WTC11 (cell line): ENCODE results near the gene FEM1A. TPM values are rescaled to one million over a fixed set of nuclear protein-coding genes. Genes with fewer than 3 reads are reported as not detected.

ENCODE experiments used
- ATAC-seq: fragments of 200-7000 bp; cut with Tn5 transposase; 2 replicates; pipeline ENCODE4 v1.10.0; 2021; ENCODE audit warnings: mild to moderate bottlenecking, moderate library complexity
- CTCF ChIA-PET: fragments of 300-600 bp; sonication (Branson Sonifier 250); formaldehyde crosslinking; loops from one replicate; lab custom pipeline; 2021; ENCODE audit warnings: antibody characterized with exemption; lab: Charles Lee
- POLR2A ChIA-PET: fragments of 350-600 bp; sonication (Branson Sonifier 250); formaldehyde crosslinking; loops from one replicate; lab custom pipeline; 2021; ENCODE audit warnings: antibody characterized with exemption; lab: Charles Lee
- DNase-seq: peaks from one replicate; pipeline ENCODE4 v3.0.0; 2021; ENCODE audit warnings: low spot score
- H3K27ac Mint-ChIP-seq: 2 replicates; pipeline ENCODE4 v1.8.0; 2021; ENCODE audit warnings: mixed read lengths
- H3K27me3 Mint-ChIP-seq: 2 replicates; pipeline ENCODE4 v1.8.0; 2021; ENCODE audit warnings: low read depth, mild to moderate bottlenecking, moderate library complexity, mixed read lengths
- H3K36me3 Mint-ChIP-seq: 2 replicates; pipeline ENCODE4 v1.8.0; 2021; ENCODE audit warnings: mixed read lengths
- H3K4me1 Mint-ChIP-seq: 2 replicates; pipeline ENCODE4 v1.8.0; 2022; ENCODE audit warnings: mixed read lengths
- H3K4me3 Mint-ChIP-seq: 2 replicates; pipeline ENCODE4 v1.8.0; 2021; ENCODE audit warnings: mild to moderate bottlenecking, moderate library complexity, mixed read lengths
- H3K9me3 Mint-ChIP-seq: 2 replicates; pipeline ENCODE4 v1.8.0; 2021; ENCODE audit warnings: mixed read lengths
- AR ChIP-seq: fragments of 250-450 bp; sonication (Bioruptor Pico); IDR thresholded peaks from 2 replicates; pipeline ENCODE4 v1.9.0; 2021; ENCODE audit warnings: mild to moderate bottlenecking
- E2F1 ChIP-seq: sonication (generic); formaldehyde crosslinking; IDR thresholded peaks from 2 replicates; pipeline ENCODE4 v1.8.0; 2022; ENCODE audit warnings: mild to moderate bottlenecking, missing genetic modification reagents
- E2F4 ChIP-seq: sonication (generic); formaldehyde crosslinking; IDR thresholded peaks from 2 replicates; pipeline ENCODE4 v1.8.1; 2022; ENCODE audit warnings: low read depth, mild to moderate bottlenecking, moderate library complexity, missing genetic modification reagents, borderline replicate concordance
- ELF4 ChIP-seq: sonication (generic); formaldehyde crosslinking; IDR thresholded peaks from 2 replicates; pipeline ENCODE4 v1.8.1; 2022; ENCODE audit warnings: low read depth, mild to moderate bottlenecking, moderate library complexity, missing genetic modification reagents
- ESRRA ChIP-seq: sonication (generic); formaldehyde crosslinking; IDR thresholded peaks from 2 replicates; pipeline ENCODE4 v1.8.1; 2022; ENCODE audit warnings: mild to moderate bottlenecking, missing genetic modification reagents, borderline replicate concordance
- GTF2I ChIP-seq: fragments of 250-450 bp; sonication (Bioruptor Pico); conservative IDR thresholded peaks from 2 replicates; pipeline ENCODE4 v1.4.0; 2021; ENCODE audit warnings: mild to moderate bottlenecking
- HMGXB4 ChIP-seq: sonication (generic); formaldehyde crosslinking; IDR thresholded peaks from 2 replicates; pipeline ENCODE4 v1.8.1; 2023; ENCODE audit warnings: mild to moderate bottlenecking, moderate library complexity, missing genetic modification reagents
- IRF1 ChIP-seq: sonication (generic); formaldehyde crosslinking; IDR thresholded peaks from 2 replicates; pipeline ENCODE4 v1.8.0; 2023; ENCODE audit warnings: missing genetic modification reagents
- MAX ChIP-seq: sonication (generic); formaldehyde crosslinking; IDR thresholded peaks from 2 replicates; pipeline ENCODE4 v1.8.0; 2022; ENCODE audit warnings: mild to moderate bottlenecking, missing genetic modification reagents
- NFE2L1 ChIP-seq: sonication (generic); formaldehyde crosslinking; IDR thresholded peaks from 2 replicates; pipeline ENCODE4 v1.8.1; 2023; ENCODE audit warnings: missing genetic modification reagents
- NR1H2 ChIP-seq: sonication (generic); formaldehyde crosslinking; IDR thresholded peaks from 2 replicates; pipeline ENCODE4 v1.9.0; 2021; ENCODE audit warnings: mild to moderate bottlenecking, moderate library complexity, missing genetic modification reagents
- NR2C2 ChIP-seq: sonication (generic); formaldehyde crosslinking; IDR thresholded peaks from 2 replicates; pipeline ENCODE4 v1.8.0; 2022; ENCODE audit warnings: mild to moderate bottlenecking, missing genetic modification reagents
- PRDM15 ChIP-seq: sonication (generic); formaldehyde crosslinking; IDR thresholded peaks from 2 replicates; pipeline ENCODE4 v1.8.0; 2022; ENCODE audit warnings: missing genetic modification reagents
- TEAD1 ChIP-seq: sonication (generic); formaldehyde crosslinking; IDR thresholded peaks from 2 replicates; pipeline ENCODE4 v1.8.0; 2022; ENCODE audit warnings: mild to moderate bottlenecking, missing genetic modification reagents
- USF1 ChIP-seq: sonication (generic); formaldehyde crosslinking; IDR thresholded peaks from 2 replicates; pipeline ENCODE4 v1.8.0; 2022; ENCODE audit warnings: mild to moderate bottlenecking, missing genetic modification reagents
- ZBTB21 ChIP-seq: sonication (generic); formaldehyde crosslinking; IDR thresholded peaks from 2 replicates; pipeline ENCODE4 v1.8.1; 2023; ENCODE audit warnings: mild to moderate bottlenecking, missing genetic modification reagents, borderline replicate concordance
- ZNF219 ChIP-seq: sonication (generic); formaldehyde crosslinking; IDR thresholded peaks from 2 replicates; pipeline ENCODE4 v1.8.0; 2023; ENCODE audit warnings: missing genetic modification reagents, mild to moderate bottlenecking, borderline replicate concordance
- ZNF396 ChIP-seq: fragments of 250-450 bp; sonication (Bioruptor Pico); IDR thresholded peaks from 2 replicates; pipeline ENCODE4 v1.8.0; 2021; ENCODE audit warnings: mild to moderate bottlenecking, moderate library complexity, borderline replicate concordance
- ZNF416 ChIP-seq: fragments of 250-450 bp; sonication (Bioruptor Pico); IDR thresholded peaks from 2 replicates; pipeline ENCODE4 v1.9.0; 2021; ENCODE audit warnings: mild to moderate bottlenecking, inconsistent platforms
- total RNA-seq: library from RNA; stranded (reverse); gene quantifications from 3 replicates; pipeline ENCODE4 v1.2.3, GENCODE V29; 2021

FEM1A gene
- total RNA-seq, 1 experiment from 2014 or later: 15.7 TPM

- no peak for TF ChIP-seq AR (CRISPR knock-in tag)
- TF ChIP-seq HMGXB4 (CRISPR knock-in tag): no peak
- TF ChIP-seq E2F1 (CRISPR knock-in tag): no peak
- TF ChIP-seq ZNF416 (CRISPR knock-in tag): no peak
- TF ChIP-seq ELF4 (CRISPR knock-in tag): no peak
- no peak for TF ChIP-seq ZBTB21 (CRISPR knock-in tag)
- no peak for TF ChIP-seq NR2C2 (CRISPR knock-in tag)
- peak; percentile 50; the same call in 1 of the 2 replicates for TF ChIP-seq TEAD1 (CRISPR knock-in tag)
- TF ChIP-seq ZNF219 (CRISPR knock-in tag): no peak
- TF ChIP-seq MAX: 0 out of 2 replicates have a peak, but pooled peaks have one; percentile 22
- no peak for TF ChIP-seq NR1H2 (CRISPR knock-in tag)
- TF ChIP-seq, all 79 proteins: peak for 2
Measured at GRCh38 chr19:4742723-4743646, 48.5 kb upstream of the FEM1A start (continued).

- Mint-ChIP-seq H3K36me3 (no peaks in the 10 kb centered on the region), H3K4me3 (no peak overlapping the region), H3K9me3 (no peaks in the 10 kb centered on the region), H3K4me1 (peaks cover 12% of the 10 kb centered on the region), H3K27ac (no peak overlapping the region), H3K27me3 (peaks cover 3% of the 10 kb centered on the region; the same call in 1 of the 2 replicates)
- ATAC-seq (no peak), DNase-seq (no peak)
- ChIA-PET POLR2A (interaction anchor here (0.7 kb wide), 1 partner anchor 54 kb away, joined by 10 read pairs; no protein-coding TSS in a partner anchor), CTCF (interaction anchor here (2.5 to 3.5 kb wide), 2 partner anchors 12 to 46 kb away, joined by 12 to 15 read pairs; partner anchors contain the start of gene FEM1A)
- no peak for TF ChIP-seq ELF4 (CRISPR knock-in tag)
- TF ChIP-seq ZNF396 (CRISPR knock-in tag): no peak
- no peak for TF ChIP-seq PRDM15
- TF ChIP-seq E2F4: no peak
- no peak for TF ChIP-seq ZNF219 (CRISPR knock-in tag)
- no peak for TF ChIP-seq NFE2L1 (CRISPR knock-in tag)
- no peak for TF ChIP-seq IRF1 (CRISPR knock-in tag)
- TF ChIP-seq USF1 (CRISPR knock-in tag): no peak
- TF ChIP-seq ESRRA (CRISPR knock-in tag): no peak
- no peak for TF ChIP-seq MAX
- TF ChIP-seq GTF2I (CRISPR knock-in tag): no peak
Measured at GRCh38 chr19:4744451-4745174, 46.9 kb upstream of the FEM1A start.
